Mucosa of rectum (tissue), 2 donors: ENCODE measurements around the gene PDGFD.

ENCODE experiments used
- H3K27ac ChIP-seq, 2 donors: one replicate each; pipeline ENCODE4 v1.7.0; 2013; ENCODE audit warnings: inconsistent platforms in 2 of 2, low read depth in 2 of 2, low read length in 2 of 2
- H3K27me3 ChIP-seq, 2 donors: one replicate each; pipeline ENCODE4 v1.7.0; 2013; ENCODE audit warnings: low read length in 2 of 2; ENCODE audit not compliant: control insufficient read depth in 2 of 2, insufficient read depth in 2 of 2
- H3K36me3 ChIP-seq, 2 donors: one replicate each; pipeline ENCODE4 v1.7.0; 2013; ENCODE audit warnings: low read length in 2 of 2; ENCODE audit not compliant: control insufficient read depth in 2 of 2, insufficient read depth in 2 of 2
- H3K4me1 ChIP-seq, 2 donors: one replicate each; pipeline ENCODE4 v1.7.0; 2013; ENCODE audit warnings: low read length in 2 of 2, mild to moderate bottlenecking in 1 of 2; ENCODE audit not compliant: control insufficient read depth in 2 of 2, insufficient read depth in 2 of 2
- H3K4me3 ChIP-seq, 2 donors: one replicate each; pipeline ENCODE4 v1.7.0; 2013; ENCODE audit warnings: low read length in 2 of 2
- H3K9ac ChIP-seq, 2 donors: one replicate each; pipeline ENCODE4 v1.7.0; 2013; ENCODE audit warnings: low read length in 2 of 2, low read depth in 1 of 2, mild to moderate bottlenecking in 1 of 2
- H3K9me3 ChIP-seq, 2 donors: one replicate each; pipeline ENCODE4 v1.7.0; 2013; ENCODE audit warnings: low read length in 2 of 2; ENCODE audit not compliant: control insufficient read depth in 2 of 2
- donor health status: healthy.
- donor health status: Normal muscosa, but diverticular disease.

Gene PDGFD

DNA sequence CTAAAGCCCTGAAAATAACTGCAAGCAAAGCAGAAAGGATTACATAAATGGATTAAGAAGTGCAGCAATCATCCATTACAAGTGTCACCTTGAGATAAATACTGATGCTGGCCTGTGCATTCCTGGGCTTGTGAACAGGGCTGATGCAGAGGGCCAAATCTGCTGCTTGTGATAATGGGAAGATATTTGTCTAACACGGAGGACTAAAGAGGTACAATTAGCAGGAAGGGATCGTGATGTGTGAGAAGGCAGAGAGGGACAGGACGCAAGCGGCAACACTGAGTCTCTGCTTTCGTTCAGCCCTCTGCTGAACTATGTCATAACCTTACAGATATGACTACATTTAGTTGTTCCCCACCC, 235.2 kb downstream of the PDGFD start:
- no peaks in the 10 kb centered on the region for H3K9me3 ChIP-seq
- no peaks in the 10 kb centered on the region for H3K27me3 ChIP-seq
- H3K9ac ChIP-seq, result no peak overlapping the region
- H3K36me3 ChIP-seq, result no peaks in the 10 kb centered on the region
- H3K4me1 ChIP-seq, result peaks cover 0 to 4% of the 10 kb centered on the region in 2 donors
- no peak overlapping the region for H3K27ac ChIP-seq
- no peak overlapping the region for H3K4me3 ChIP-seq

DNA sequence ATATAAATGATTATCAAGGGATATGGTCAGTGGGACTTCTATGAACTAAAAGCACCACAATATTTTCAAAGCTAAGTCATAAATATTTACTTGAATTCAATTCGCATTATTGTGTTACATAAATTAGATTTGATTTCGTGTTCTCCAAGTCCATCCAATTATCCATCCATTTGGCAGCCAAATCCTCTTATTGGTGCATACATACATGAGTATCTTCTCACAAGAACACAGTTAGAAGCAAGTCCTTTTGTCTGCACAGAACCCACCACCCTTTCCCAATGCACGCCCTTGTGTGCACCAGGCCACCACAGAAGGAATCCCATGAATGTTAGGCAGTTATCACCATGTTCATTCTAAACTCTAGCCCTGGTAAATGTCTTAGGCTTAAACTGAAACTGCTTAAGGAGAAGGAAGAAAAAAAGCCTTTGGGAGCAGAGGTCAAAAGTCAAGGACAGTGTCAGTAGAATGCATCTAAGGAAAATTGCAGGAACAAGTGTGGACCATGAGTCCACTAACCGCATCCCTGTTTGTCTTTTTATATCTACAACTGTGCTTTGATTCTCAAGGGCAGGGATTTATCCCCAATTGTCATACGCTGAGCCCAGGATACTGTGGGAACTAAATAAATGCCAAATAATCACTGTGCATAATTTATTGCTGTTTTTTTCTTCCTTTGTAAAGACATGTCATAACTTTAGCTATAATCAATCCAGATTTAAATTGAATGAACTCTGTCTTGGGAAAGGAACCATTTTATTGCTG, 235.7 kb downstream of the PDGFD start:
- Histone ChIP-seq H3K27me3 (no peaks in the 10 kb centered on the region), H3K9me3 (no peaks in the 10 kb centered on the region), H3K36me3 (no peaks in the 10 kb centered on the region), H3K27ac (no peak overlapping the region), H3K9ac (no peak overlapping the region), H3K4me3 (no peak overlapping the region), H3K4me1 (peaks cover 0 to 4% of the 10 kb centered on the region in 2 donors)

DNA sequence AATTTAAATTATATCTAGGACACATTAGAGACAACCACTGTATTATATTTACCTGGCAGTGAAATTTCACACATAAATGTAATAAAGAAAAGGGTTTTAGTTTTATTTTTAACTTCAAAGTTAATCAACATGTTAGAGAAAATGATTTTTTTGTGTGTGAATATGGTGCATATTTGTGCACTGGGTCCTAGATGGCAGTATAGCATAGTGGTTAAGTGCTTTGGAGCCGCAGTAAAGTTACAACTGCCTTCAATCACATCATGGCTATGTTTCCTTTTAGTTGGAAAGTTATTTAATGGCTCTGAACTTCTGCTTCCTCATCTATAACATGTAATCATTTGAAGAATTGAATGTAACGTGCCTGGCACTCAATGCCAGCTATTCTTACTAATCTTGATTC, 236.4 kb downstream of the PDGFD start:
- no peaks in the 10 kb centered on the region for H3K36me3 ChIP-seq
- H3K9ac ChIP-seq, result no peak overlapping the region
- peaks cover 0 to 4% of the 10 kb centered on the region in 2 donors for H3K4me1 ChIP-seq
- H3K27me3 ChIP-seq, result no peaks in the 10 kb centered on the region
- H3K4me3 ChIP-seq, result no peak overlapping the region
- H3K27ac ChIP-seq, result no peak overlapping the region
- no peaks in the 10 kb centered on the region for H3K9me3 ChIP-seq

DNA sequence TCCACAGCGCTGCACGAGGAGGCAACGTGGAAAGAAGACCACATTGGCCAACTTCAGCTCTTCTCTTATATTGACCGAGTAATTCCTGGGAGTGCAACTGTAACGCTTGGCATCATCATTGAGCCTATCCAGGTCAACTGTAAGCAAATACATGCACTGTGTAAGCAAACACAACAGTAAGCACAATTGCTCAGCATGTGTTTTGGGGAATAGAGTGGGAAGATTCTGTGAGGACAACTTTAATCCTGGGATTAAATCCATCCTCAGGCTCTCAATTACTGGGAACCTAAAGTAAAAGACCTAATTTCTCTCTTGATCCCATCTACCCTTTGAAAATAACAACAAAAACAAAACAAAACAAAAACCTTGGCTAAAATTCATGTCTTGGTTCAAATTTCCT, 237.0 kb downstream of the PDGFD start:
- no peak overlapping the region for H3K9ac ChIP-seq
- H3K4me1 ChIP-seq, result peaks cover 0 to 4% of the 10 kb centered on the region in 2 donors
- no peaks in the 10 kb centered on the region for H3K36me3 ChIP-seq
- H3K27ac ChIP-seq, result no peak overlapping the region
- no peak overlapping the region for H3K4me3 ChIP-seq
- no peaks in the 10 kb centered on the region for H3K27me3 ChIP-seq
- no peaks in the 10 kb centered on the region for H3K9me3 ChIP-seq

DNA sequence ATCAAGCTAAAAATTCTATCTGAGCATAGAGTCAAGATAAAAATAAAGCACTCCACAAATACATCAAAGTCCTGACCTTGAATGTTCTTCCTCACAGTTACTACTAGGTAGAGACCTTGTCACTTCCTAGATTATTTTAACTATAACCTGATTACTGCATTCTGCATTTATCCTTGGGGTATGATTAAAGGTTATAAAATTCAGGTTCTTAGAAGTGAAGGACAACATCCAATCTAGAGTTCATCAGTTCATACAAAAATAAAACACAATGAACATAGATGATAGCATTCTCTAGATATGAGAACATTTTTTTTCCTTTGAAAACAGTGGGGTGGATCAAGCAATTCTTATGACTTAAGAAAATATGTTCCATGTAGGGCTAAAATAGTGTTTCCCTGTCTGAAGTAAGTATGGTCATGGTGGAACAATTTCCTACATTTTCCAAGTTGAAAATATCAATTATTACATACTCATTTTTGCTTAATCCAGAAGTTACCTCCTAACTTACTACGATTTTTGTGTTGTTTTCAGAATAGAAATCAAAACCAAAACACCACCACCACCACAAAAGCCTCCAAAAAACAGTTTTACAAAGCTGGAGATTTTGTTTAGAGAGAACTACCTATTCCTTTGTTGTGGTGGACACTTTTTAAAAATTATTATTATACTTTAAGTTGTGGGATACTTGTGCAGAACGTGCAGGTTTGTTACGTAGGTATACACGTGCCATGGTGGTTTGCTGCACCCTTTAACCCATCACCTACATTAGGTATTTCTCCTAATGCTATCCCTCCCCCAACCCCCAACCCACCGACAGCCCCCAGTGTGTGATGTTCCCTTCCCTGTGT, 239.6 kb downstream of the PDGFD start:
- Histone ChIP-seq H3K36me3 (no peaks in the 10 kb centered on the region), H3K27ac (no peak overlapping the region), H3K9ac (no peak overlapping the region), H3K4me3 (no peak overlapping the region), H3K9me3 (no peaks in the 10 kb centered on the region), H3K27me3 (no peaks in the 10 kb centered on the region), H3K4me1 (peaks cover 0 to 4% of the 10 kb centered on the region in 2 donors)

DNA sequence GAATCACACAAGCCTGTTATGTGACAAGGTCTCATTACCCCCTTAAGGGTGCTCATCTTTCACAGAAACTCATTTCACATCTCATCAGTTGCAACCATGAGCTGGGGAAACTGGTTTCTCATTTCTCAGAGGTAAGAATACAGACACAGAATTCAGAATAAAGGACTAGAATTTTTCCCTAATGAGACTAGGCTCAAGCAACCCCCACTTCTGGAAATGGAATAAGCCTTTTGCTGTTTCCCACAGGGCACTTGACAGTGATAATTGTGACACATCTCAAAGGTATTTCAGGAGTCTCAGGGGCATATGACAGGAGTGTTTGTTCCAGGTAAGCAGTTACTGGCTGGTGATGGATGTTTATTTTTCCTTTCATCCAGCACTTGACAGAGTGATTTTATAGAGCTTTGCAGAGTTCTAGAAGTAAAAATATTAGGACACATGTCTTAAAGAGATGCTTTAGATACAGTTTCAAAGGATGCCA, 240.5 kb downstream of the PDGFD start:
- H3K9me3 ChIP-seq, result no peaks in the 10 kb centered on the region
- H3K9ac ChIP-seq, result no peak overlapping the region
- H3K4me1 ChIP-seq, result no peaks in the 10 kb centered on the region
- H3K36me3 ChIP-seq, result no peaks in the 10 kb centered on the region
- no peaks in the 10 kb centered on the region for H3K27me3 ChIP-seq
- no peak overlapping the region for H3K27ac ChIP-seq
- H3K4me3 ChIP-seq, result no peak overlapping the region

DNA sequence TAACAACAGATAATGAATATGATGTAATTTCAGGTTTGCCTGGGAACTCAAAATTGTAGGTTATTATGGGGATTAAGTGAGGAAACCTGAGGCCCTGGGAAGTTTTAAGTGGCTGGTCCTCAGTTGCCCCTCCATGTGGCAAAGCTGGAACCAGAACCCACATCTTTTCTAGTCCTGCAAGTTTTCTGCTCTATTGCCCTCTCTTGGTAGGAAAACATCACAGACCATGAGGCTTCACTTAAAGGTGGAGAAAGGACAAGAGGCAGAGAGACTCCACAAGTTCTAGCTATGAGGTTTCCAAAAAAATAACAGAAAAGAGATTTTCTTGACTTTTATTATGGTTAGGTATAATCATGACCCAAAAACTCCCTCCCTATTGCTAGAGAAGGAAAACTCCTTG, 243.0 kb downstream of the PDGFD start:
- no peak overlapping the region for H3K4me3 ChIP-seq
- no peak overlapping the region for H3K27ac ChIP-seq
- no peak overlapping the region for H3K9ac ChIP-seq
- H3K9me3 ChIP-seq, result no peaks in the 10 kb centered on the region
- no peaks in the 10 kb centered on the region for H3K36me3 ChIP-seq
- H3K4me1 ChIP-seq, result no peaks in the 10 kb centered on the region
- no peaks in the 10 kb centered on the region for H3K27me3 ChIP-seq

DNA sequence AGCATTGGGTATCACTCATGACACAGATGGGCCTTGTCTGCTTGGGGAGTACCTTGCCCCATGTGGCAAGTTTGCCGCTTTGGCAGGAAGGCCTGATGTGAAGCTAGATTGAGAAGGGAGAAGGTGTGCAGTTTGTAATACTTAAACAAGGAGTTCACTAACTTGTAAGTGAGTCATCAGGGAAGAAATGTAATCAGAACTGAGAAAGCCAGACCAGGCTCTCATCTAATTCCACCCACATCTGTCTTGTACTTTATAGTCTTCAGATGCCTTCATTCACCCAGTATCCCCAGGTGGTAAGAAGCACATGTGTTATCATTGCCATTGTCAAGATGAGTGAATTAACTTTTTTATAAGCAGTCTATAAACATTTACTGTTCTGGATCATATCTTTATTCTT, 243.5 kb downstream of the PDGFD start:
- H3K9me3 ChIP-seq, result no peaks in the 10 kb centered on the region
- no peak overlapping the region for H3K4me3 ChIP-seq
- no peak overlapping the region for H3K9ac ChIP-seq
- H3K27me3 ChIP-seq, result no peaks in the 10 kb centered on the region
- no peaks in the 10 kb centered on the region for H3K36me3 ChIP-seq
- no peak overlapping the region for H3K27ac ChIP-seq
- H3K4me1 ChIP-seq, result no peaks in the 10 kb centered on the region

DNA sequence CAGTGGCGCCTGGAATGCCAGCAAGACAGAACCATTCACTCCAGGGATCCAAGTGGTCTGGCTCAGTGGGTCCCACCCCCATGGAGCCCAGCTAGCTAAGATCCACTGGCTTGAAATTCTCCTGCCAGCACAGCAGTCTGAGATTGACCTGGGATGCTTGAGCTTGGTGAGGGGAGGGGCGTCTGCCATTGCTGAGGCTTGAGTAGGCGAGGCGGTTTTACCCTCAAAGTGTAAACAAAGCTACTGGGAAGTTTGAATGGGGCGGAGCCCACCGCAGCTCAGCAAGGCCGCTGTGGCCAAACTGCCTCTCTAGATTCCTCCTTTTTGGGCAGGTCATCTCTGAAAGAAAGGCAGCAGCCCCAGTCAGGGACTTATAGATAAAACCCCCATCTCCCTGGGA, 253.2 kb downstream of the PDGFD start:
- Histone ChIP-seq H3K4me1 (no peaks in the 10 kb centered on the region), H3K9ac (no peak overlapping the region), H3K27me3 (no peaks in the 10 kb centered on the region), H3K4me3 (no peak overlapping the region), H3K27ac (no peak overlapping the region), H3K9me3 (no peaks in the 10 kb centered on the region), H3K36me3 (no peaks in the 10 kb centered on the region)
